ENCODE data around the gene GDF2. TPM values are rescaled to one million over a fixed set of nuclear protein-coding genes. Genes with fewer than 3 reads are reported as not detected.

Gene GDF2
- total and polyA plus RNA-seq, 2 of the 4 experiments (the other 2 are of a cell fraction): under 0.01 TPM; not detected in 1

DNA sequence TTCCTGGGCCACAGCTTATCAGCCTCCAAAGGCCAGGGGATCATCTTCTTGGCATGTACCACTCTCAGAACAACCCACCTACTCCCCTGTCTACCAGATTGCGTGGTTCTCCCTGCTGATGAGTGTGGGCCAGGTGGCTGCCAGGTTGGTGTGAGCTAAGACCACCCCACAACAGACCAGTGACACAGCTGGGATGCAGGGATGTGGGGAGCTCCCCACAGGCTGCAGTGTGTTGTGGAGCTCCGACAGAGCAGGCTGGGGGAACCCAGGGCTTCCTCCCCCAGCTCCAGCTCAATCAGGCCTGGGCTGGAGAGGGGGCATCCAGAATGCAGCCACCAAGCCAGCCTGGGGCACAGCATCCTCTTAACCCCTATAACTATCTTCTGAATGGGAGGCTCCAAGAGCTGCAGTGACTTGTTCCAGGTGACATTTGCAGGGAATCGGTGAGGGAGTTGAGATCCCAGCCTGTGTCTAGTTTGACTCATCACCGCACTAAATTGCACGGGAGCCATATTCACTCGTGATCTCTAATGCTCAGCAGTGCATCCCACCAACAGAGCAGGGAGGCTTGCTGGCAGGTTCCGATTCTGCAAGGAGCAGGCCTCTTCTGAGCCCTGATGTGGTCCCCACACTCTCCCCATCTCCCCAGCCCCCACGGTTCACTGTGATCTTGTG, 596 bp upstream of the GDF2 start:
- Histone ChIP-seq H3K23ac (ENCODE audit: low read depth, low read length) (no peak overlapping the region), H4K8ac (ENCODE audit: low read depth in 2 of 2, low read length in 2 of 2) (no peak overlapping the region), H3K27me3 (ENCODE audit: control insufficient read depth, insufficient read depth, low read length) (peaks cover 45% of the 10 kb centered on the region), H3K79me1 (ENCODE audit: low read depth in 1 of 2, low read length in 2 of 2) (no peaks in the 10 kb centered on the region), H2BK20ac (ENCODE audit: low read depth, low read length) (no peak overlapping the region), H2AK5ac (ENCODE audit: low read depth, low read length) (no peak overlapping the region), H3K18ac (ENCODE audit: low read depth, low read length) (no peak overlapping the region), H3K27ac (ENCODE audit: insufficient read depth, low read length) (no peak overlapping the region), H4K91ac (ENCODE audit: insufficient read depth, low read depth, low read length) (no peak overlapping the region), H3K4ac (ENCODE audit: low read depth, low read length) (no peak overlapping the region), H2AFZ (replicated peaks; ENCODE audit: low read length, poor library complexity) (no peak overlapping the region), H4K5ac (ENCODE audit: low read depth, low read length) (no peak overlapping the region), H3K36me3 (ENCODE audit: control insufficient read depth, insufficient read depth, low read length) (no peaks in the 10 kb centered on the region), H2AK9ac (replicated peaks; ENCODE audit: low read depth, low read length, poor library complexity) (no peak overlapping the region), H3K9me3 (ENCODE audit: control insufficient read depth, insufficient read depth, low read length) (no peaks in the 10 kb centered on the region), H2BK120ac (ENCODE audit: low read depth, low read length) (no peak overlapping the region), H3K4me2 (ENCODE audit: low read depth, low read length) (no peak overlapping the region), H4K20me1 (ENCODE audit: insufficient read depth, low read length) (no peaks in the 10 kb centered on the region), H3K14ac (replicated peaks; ENCODE audit: low read depth, low read length) (no peak overlapping the region), H3K56ac (ENCODE audit: extremely low read depth, insufficient read depth, low read length) (no peak overlapping the region), H3K4me1 (ENCODE audit: control insufficient read depth, insufficient read depth, low read length) (no peaks in the 10 kb centered on the region), H3K4me3 (ENCODE audit: insufficient read depth, low read depth, low read length) (no peak overlapping the region), H3K9me1 (ENCODE audit: insufficient read depth, low read length) (no peaks in the 10 kb centered on the region), H2BK15ac (ENCODE audit: low read depth, low read length) (no peak overlapping the region), H3K9ac (ENCODE audit: low read depth, low read length) (no peak overlapping the region), H2BK5ac (ENCODE audit: low read depth, low read length, poor library complexity, severe bottlenecking) (no peak overlapping the region)
- in situ Hi-C loops (cut with MboI; ENCODE audit: low sequenced_read_pairs) (no loop called here), intact Hi-C loops (cut with micrococcal nuclease) (no loop called here), dilution Hi-C loops (cut with HindIII; ENCODE audit: low sequenced_read_pairs, unreplicated experiment) (no loop called here)
- ATAC-seq (ENCODE audit: low read depth): no peak
- ChIA-PET CTCF (no interaction called here), POLR2A (ENCODE audit: unreplicated experiment) (no interaction called here)
- no TSS peak for BruUV-seq (replicated peaks)
- 89% methylated on average over 4 of the region's 8 CpGs; no CpG with 5 or more reads in 1 of the 2 experiments for WGBS, 2 experiments (ENCODE audit: extremely low coverage in 2 of 2, insufficient read length in 1 of 2)
- DNase-seq: no peak
- TF ChIP-seq CEBPB (IDR thresholded peaks at IDR 0.05; ENCODE audit: low read depth, low read length): no peak
- TF ChIP-seq MAZ (IDR thresholded peaks at IDR 0.05; ENCODE audit: borderline replicate concordance, low read depth, low read length): no peak
- no peak for TF ChIP-seq CTCF (conservative IDR thresholded peaks at IDR 0.05; ENCODE audit: low read depth, low read length)
- no peak for TF ChIP-seq SMC3 (IDR thresholded peaks at IDR 0.05; ENCODE audit: low read depth, low read length)
- no peak for TF ChIP-seq FOS (IDR thresholded peaks at IDR 0.05; ENCODE audit: low read depth, low read length)
- no peak for TF ChIP-seq NFE2L2 (IDR thresholded peaks at IDR 0.05; ENCODE audit: low read depth, low read length)
- no peak for TF ChIP-seq MAFK (IDR thresholded peaks at IDR 0.05; ENCODE audit: low read depth, low read length)
